MCF 10A (cell line): Measurements from ENCODE around the gene GREB1. TPM values are rescaled to one million over a fixed set of nuclear protein-coding genes. Genes with fewer than 3 reads are reported as not detected.

Source experiments
- BruUV-seq: library from RNA; stranded (reverse); fragments of 400-500 nt; replicated peaks from 2 replicates; lab custom pipeline; 2021; lab: Mats Ljungman, UMichigan
- CTCF ChIA-PET: fragments of 300-600 bp; sonication (Branson Sonifier 250); formaldehyde crosslinking; extraction: SDS; loops from one replicate; lab custom pipeline; 2021; ENCODE audit warnings: antibody characterized with exemption, inconsistent platforms; lab: Yijun Ruan, JAX
- POLR2A ChIA-PET: fragments of 300-600, 350-650 bp; sonication (Branson Sonifier 250); formaldehyde crosslinking; extraction: SDS; loops from one replicate; lab custom pipeline; 2020; ENCODE audit warnings: antibody characterized with exemption, inconsistent platforms; lab: Yijun Ruan, JAX
- DNase-seq: peaks from one replicate; pipeline ENCODE4 v3.0.0-alpha.2; 2018; ENCODE audit not compliant: unreplicated experiment
- H3K27ac Mint-ChIP-seq: one replicate; pipeline ENCODE4 v1.8.0; 2022; ENCODE audit warnings: mild to moderate bottlenecking, low read depth, mixed read lengths; ENCODE audit not compliant: unreplicated experiment
- H3K27me3 Mint-ChIP-seq: one replicate; pipeline ENCODE4 v1.8.0; 2022; ENCODE audit warnings: mixed read lengths; ENCODE audit not compliant: insufficient read depth, unreplicated experiment
- H3K36me3 Mint-ChIP-seq: one replicate; pipeline ENCODE4 v1.8.0; 2022; ENCODE audit warnings: mild to moderate bottlenecking, moderate library complexity, mixed read lengths; ENCODE audit not compliant: insufficient read depth, unreplicated experiment
- H3K4me1 Mint-ChIP-seq: one replicate; pipeline ENCODE4 v1.8.0; 2022; ENCODE audit warnings: mixed read lengths; ENCODE audit not compliant: insufficient read depth, unreplicated experiment
- H3K4me3 Mint-ChIP-seq: one replicate; pipeline ENCODE4 v1.8.0; 2022; ENCODE audit warnings: mild to moderate bottlenecking, moderate library complexity, mixed read lengths; ENCODE audit not compliant: unreplicated experiment
- H3K9me3 Mint-ChIP-seq: one replicate; pipeline ENCODE4 v1.8.0; 2022; ENCODE audit warnings: mixed read lengths; ENCODE audit not compliant: unreplicated experiment
- CTCF ChIP-seq: fragments of 200-600 bp; IDR thresholded peaks from one replicate; pipeline ENCODE4 v1.8.0; 2022; ENCODE audit warnings: antibody characterized with exemption, mild to moderate bottlenecking; ENCODE audit not compliant: unreplicated experiment
- intact Hi-C: fragments of 100-400 bp; cut with micrococcal nuclease; formaldehyde crosslinking; loops from 2 replicates; pipeline ENCODE4 v1.14.1; 2022
- total RNA-seq: library from RNA; stranded (reverse); gene quantifications from 2 replicates; pipeline ENCODE4 v1.2.3, GENCODE V29; 2022

The GREB1 gene
- total RNA-seq, 1 experiment from 2014 or later = 1.7 TPM

- CTCF ChIA-PET = interaction anchor here (1.0 to 1.6 kb wide), 2 partner anchors 8 to 31 kb away, joined by 3 to 5 read pairs; no protein-coding TSS in a partner anchor
- no peak for TF ChIP-seq CTCF
- Mint-ChIP-seq H3K9me3 (no peaks in the 10 kb centered on the region), H3K27ac (no peak overlapping the region), H3K36me3 (no peaks in the 10 kb centered on the region), H3K27me3 (no peaks in the 10 kb centered on the region), H3K4me3 (no peak overlapping the region), H3K4me1 (peaks cover 7% of the 10 kb centered on the region)
- intact Hi-C loops = no loop called here
- DNase-seq = no peak
- BruUV-seq = no TSS peak
- POLR2A ChIA-PET = interaction anchor here (2.3 kb wide), 1 partner anchor 10 kb away, joined by 9 read pairs; no protein-coding TSS in a partner anchor
These were observed 17.2 kb downstream of the GREB1 start for GRCh38 chr2:11550901-11551568.

- H3K27me3 Mint-ChIP-seq = peaks cover 2% of the 10 kb centered on the region
- H3K4me3 Mint-ChIP-seq = no peak overlapping the region
- BruUV-seq = no TSS peak
- no peak for DNase-seq
- ChIA-PET CTCF (interaction anchor here (1.0 kb wide), 1 partner anchor 9 kb away, joined by 3 read pairs; no protein-coding TSS in a partner anchor), POLR2A (no interaction called here)
- intact Hi-C loops = no loop called here
- no peaks in the 10 kb centered on the region for H3K9me3 Mint-ChIP-seq
- no peak overlapping the region for H3K27ac Mint-ChIP-seq
- no peaks in the 10 kb centered on the region for H3K36me3 Mint-ChIP-seq
- no peak for TF ChIP-seq CTCF
- H3K4me1 Mint-ChIP-seq = peaks cover 7% of the 10 kb centered on the region
These were observed 17.9 kb downstream of the GREB1 start for GRCh38 chr2:11551569-11552259.

- intact Hi-C loops = no loop called here
- Mint-ChIP-seq H3K27ac (no peak overlapping the region), H3K4me1 (peaks cover 7% of the 10 kb centered on the region), H3K36me3 (no peaks in the 10 kb centered on the region), H3K27me3 (peaks cover 7% of the 10 kb centered on the region), H3K4me3 (no peak overlapping the region), H3K9me3 (no peaks in the 10 kb centered on the region)
- no TSS peak for BruUV-seq
- no peak for DNase-seq
- POLR2A ChIA-PET = no interaction called here
- no peak for TF ChIP-seq CTCF
- CTCF ChIA-PET = interaction anchor here (2.1 kb wide), 1 partner anchor 30 kb away, joined by 16 read pairs; no protein-coding TSS in a partner anchor
These were observed 18.4 kb downstream of the GREB1 start for GRCh38 chr2:11552260-11552638.

- Mint-ChIP-seq H3K9me3 (no peaks in the 10 kb centered on the region), H3K4me1 (peaks cover 7% of the 10 kb centered on the region), H3K27ac (no peak overlapping the region), H3K27me3 (peaks cover 17% of the 10 kb centered on the region), H3K36me3 (no peaks in the 10 kb centered on the region), H3K4me3 (no peak overlapping the region)
- POLR2A ChIA-PET = no interaction called here
- peak; percentile 41 for DNase-seq
- TF ChIP-seq CTCF = no peak
- CTCF ChIA-PET = interaction anchor here (0.5 to 2.1 kb wide), 7 partner anchors 14 to 319 kb away, joined by 3 to 16 read pairs (median 3); partner anchors contain the start of gene GREB1
- intact Hi-C loops = no loop called here
- no TSS peak for BruUV-seq
These were observed 20.0 kb downstream of the GREB1 start for GRCh38 chr2:11553661-11554398.
